Testis (tissue), 2 donors: ENCODE results near the gene TRMO.

ENCODE experiments used
- CTCF ChIP-seq, 3 experiments: fragments of 450-650 bp in 2 of 3; fragments of 200-600 bp in 1 of 3; sonication (generic) in 1 of 3; IDR thresholded peaks; one replicate each; pipeline ENCODE4 v1.5.1; 2016 to 2019; ENCODE audit warnings: antibody characterized with exemption in 3 of 3, mild to moderate bottlenecking in 2 of 3, moderate library complexity in 1 of 3
- POLR2A ChIP-seq: fragments of 450-650 bp; IDR thresholded peaks from one replicate; pipeline ENCODE4 v1.6.1; 2017; ENCODE audit warnings: antibody characterized with exemption, mild to moderate bottlenecking, moderate library complexity

GRCh38 chr9:97855899-97856298, 66.4 kb downstream of the TRMO start:
- TF ChIP-seq CTCF (IDR thresholded peaks at IDR 0.05), result no peak
- no peak for TF ChIP-seq POLR2A
